Esophagus squamous epithelium (tissue), 5 donors: ENCODE results near the gene SPPL2B. TPM values are rescaled to one million over a fixed set of nuclear protein-coding genes. Genes with fewer than 3 reads are reported as not detected.

Experiments
- DNase-seq: peaks from one replicate; lab custom pipeline; 2025; lab: John Stamatoyannopoulos, UW
- H3K27ac ChIP-seq, 4 donors: fragments of 200-600 bp; sonication (generic); one replicate each; pipeline ENCODE4 v1.5.1; 2016 to 2019; ENCODE audit warnings: mild to moderate bottlenecking in 1 of 4
- H3K27me3 ChIP-seq, 4 donors: fragments of 200-600 bp; sonication (generic); 1 replicate in 3 of 4; 2 replicates in 1 of 4; pipeline versions ENCODE4 v1.5.1 to v1.6.0; 2017 to 2021; ENCODE audit warnings: antibody characterized with exemption in 1 of 4
- H3K36me3 ChIP-seq, 3 donors: fragments of 200-600 bp; sonication (generic); one replicate each; pipeline ENCODE4 v1.5.1; 2016 to 2019
- H3K4me1 ChIP-seq, 3 donors: fragments of 200-600 bp; sonication (generic); one replicate each; pipeline ENCODE4 v1.5.1; 2017 to 2019
- H3K4me3 ChIP-seq, 4 donors: fragments of 200-600 bp; sonication (generic); 1 replicate in 3 of 4; 2 replicates in 1 of 4; pipeline ENCODE4 v1.5.1; 2016 to 2019; ENCODE audit warnings: mild to moderate bottlenecking in 2 of 4, moderate library complexity in 1 of 4
- H3K9me3 ChIP-seq, 3 donors: fragments of 200-600 bp; sonication (generic); one replicate each; pipeline ENCODE4 v1.5.1; 2016 to 2019
- CTCF ChIP-seq, 6 experiments: fragments of 450-650 bp in 4 of 6; fragments of 200-600 bp in 2 of 6; sonication (generic) in 2 of 6; IDR thresholded peaks; one replicate each; pipeline ENCODE4 v1.5.1; 2016 to 2019; ENCODE audit warnings: antibody characterized with exemption in 6 of 6, mild to moderate bottlenecking in 4 of 6, moderate library complexity in 4 of 6
- POLR2A ChIP-seq, 4 donors: fragments of 450-650 bp; IDR thresholded peaks; one replicate each; pipeline ENCODE4 v1.6.1; 2017; ENCODE audit warnings: antibody characterized with exemption in 4 of 4, mild to moderate bottlenecking in 4 of 4, moderate library complexity in 3 of 4
- WGBS, 2 donors: methylation state at CpG; one replicate each; pipeline ENCODE4 v1.1.5; 2018; 5-methylcytosine and 5-hydroxymethylcytosine counted together
- intact Hi-C: fragments of 100-400 bp; cut with DNase I; formaldehyde crosslinking; loops from one replicate; pipeline ENCODE4 v1.15.0; 2022
- total RNA-seq, 4 donors: library from RNA; depleted of rRNA; stranded (reverse); fragments of >200 nt; gene quantifications; one replicate each; pipeline ENCODE4 v1.1.0, GENCODE V29; 2016
- donor health status: DM: yes; HTN: yes; CAD: no.

SPPL2B gene
- total RNA-seq, 4 donors from 2014 or later = 14.7 to 37.7 (median 36.2) TPM

DNA sequence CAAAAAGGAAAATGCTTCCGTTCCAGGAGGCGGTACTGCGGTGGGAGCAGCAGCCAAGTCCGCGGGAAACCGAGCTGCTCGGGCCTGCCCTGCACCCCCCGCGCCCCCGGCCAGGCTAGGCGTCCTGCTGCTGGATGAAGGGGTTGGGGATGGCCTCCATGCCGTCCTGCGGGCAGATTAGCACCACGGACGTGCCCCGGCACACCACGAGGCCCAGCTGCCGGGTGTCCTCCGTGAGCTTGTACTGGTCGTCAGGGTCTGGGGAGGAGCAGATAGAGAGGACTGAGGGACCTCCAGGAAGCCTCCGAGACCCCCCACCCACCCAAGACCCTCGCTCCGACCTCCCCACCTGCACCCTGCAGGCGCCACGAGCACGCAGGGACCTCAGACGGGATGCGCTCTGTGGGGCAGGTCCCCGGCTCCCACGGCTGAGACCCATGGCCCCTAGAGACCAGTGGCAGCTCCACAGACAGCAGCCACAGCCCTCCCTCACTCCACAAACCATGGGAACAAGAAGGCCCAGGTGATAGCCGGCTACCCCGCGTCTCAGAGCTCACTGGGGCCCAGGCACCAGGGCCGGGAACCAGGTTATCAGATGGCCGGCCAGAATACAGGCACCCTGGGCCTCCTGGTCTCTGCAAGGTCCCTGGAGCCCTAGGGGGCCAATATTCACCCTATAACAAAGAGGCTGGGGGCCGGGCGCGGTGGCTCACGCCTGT, 6.8 kb upstream of the SPPL2B start:
- Histone ChIP-seq H3K4me1 (peaks cover 2 to 13% (median 3%) of the 10 kb centered on the region in 3 donors), H3K36me3 (peaks cover 7 to 60% (median 16%) of the 10 kb centered on the region in 3 donors), H3K9me3 (no peaks in the 10 kb centered on the region), H3K27me3 (no peaks in the 10 kb centered on the region), H3K4me3 (no peak overlapping the region), H3K27ac (no peak overlapping the region)
- TF ChIP-seq CTCF (IDR thresholded peaks at IDR 0.05) = no peak
- no peak for TF ChIP-seq POLR2A (IDR thresholded peaks at IDR 0.05)
- no peak for DNase-seq
- intact Hi-C loops = no loop called here
- WGBS, 2 donors = 64 to 86% methylated on average over 2 to 12 of the region's 39 CpGs

DNA sequence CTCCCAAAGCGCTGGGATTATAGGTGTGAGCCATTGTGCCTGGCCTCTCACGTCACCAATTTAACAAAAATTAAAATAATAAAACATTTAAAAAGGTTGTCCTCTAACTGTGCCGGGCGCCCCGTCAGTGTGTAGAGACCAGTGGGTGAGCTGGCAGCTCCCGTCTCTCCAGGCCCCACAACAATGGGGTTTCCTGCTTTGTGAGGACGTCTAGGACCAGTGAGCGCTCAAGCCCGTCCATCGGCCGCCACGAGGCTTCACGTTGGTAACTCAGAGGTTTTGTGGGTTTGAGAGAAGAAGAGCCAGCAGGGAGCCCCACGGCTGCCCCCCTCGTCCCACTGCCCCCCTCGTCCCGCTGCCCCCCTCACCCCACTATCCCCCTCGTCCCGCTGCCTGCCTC, 4.8 kb upstream of the SPPL2B start:
- H3K9me3 ChIP-seq = no peaks in the 10 kb centered on the region
- no peak for DNase-seq
- peaks cover 11 to 26% (median 14%) of the 10 kb centered on the region in 3 donors for H3K4me1 ChIP-seq
- peaks cover 7 to 62% (median 16%) of the 10 kb centered on the region in 3 donors for H3K36me3 ChIP-seq
- no peak overlapping the region for H3K27ac ChIP-seq
- no peak overlapping the region for H3K4me3 ChIP-seq
- intact Hi-C loops = no loop called here
- no peak for TF ChIP-seq CTCF (IDR thresholded peaks at IDR 0.05)
- no peak for TF ChIP-seq POLR2A (IDR thresholded peaks at IDR 0.05)
- 83 to 95% methylated on average over 17 to 19 of the region's 19 CpGs for WGBS, 2 donors
- no peaks in the 10 kb centered on the region for H3K27me3 ChIP-seq

DNA sequence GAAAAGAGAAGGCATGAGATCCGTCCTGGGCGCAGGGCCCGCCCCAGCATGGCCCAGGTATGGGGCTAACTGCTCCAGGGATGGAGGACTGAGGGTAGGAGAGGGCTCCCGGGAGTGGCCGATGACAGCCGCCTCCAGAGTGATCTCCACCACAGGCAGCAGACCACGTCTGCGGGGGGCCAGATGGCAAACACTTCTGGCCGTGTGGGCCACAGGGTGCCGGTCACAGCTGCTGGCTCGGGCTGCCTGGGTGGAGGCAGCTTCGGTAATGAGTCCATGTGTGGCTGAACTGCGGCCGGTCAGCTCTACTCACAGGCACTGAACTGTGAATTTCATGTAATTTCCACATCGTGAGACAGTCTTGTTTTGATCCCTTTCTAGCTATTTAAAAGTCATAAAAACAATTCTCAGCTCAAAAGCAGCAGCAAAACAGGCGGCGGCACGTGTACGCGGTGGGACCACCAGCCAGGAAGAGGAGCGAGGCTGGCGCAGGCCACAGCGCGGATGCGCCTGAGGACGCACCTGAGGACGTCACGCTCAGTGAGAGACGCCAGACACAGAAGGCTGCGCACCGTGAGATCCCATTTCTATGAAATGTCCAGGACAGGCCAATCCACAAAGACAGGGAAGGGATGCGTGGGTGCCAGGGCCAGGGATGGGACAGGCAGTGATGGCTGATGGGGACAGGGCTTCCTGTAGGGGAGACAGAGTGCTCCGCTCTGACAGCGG, 4.1 kb upstream of the SPPL2B start:
- 74 to 90% methylated on average over 19 to 32 of the region's 34 CpGs for WGBS, 2 donors
- Histone ChIP-seq H3K27ac (no peak overlapping the region), H3K36me3 (peaks cover 7 to 62% (median 16%) of the 10 kb centered on the region in 3 donors), H3K9me3 (no peaks in the 10 kb centered on the region), H3K27me3 (no peaks in the 10 kb centered on the region), H3K4me3 (no peak overlapping the region), H3K4me1 (peaks cover 16 to 33% (median 19%) of the 10 kb centered on the region in 3 donors)
- DNase-seq = no peak
- intact Hi-C loops = no loop called here
- TF ChIP-seq POLR2A (IDR thresholded peaks at IDR 0.05) = no peak

GRCh38 chr19:2325281-2326046, 3.0 kb upstream of the SPPL2B start:
- Histone ChIP-seq H3K27ac (no peak overlapping the region), H3K4me3 (no peak overlapping the region), H3K27me3 (no peaks in the 10 kb centered on the region), H3K4me1 (peaks cover 22 to 44% (median 26%) of the 10 kb centered on the region in 3 donors), H3K36me3 (peaks cover 7 to 62% (median 16%) of the 10 kb centered on the region in 3 donors), H3K9me3 (no peaks in the 10 kb centered on the region)
- TF ChIP-seq POLR2A (IDR thresholded peaks at IDR 0.05) (no peak), CTCF (IDR thresholded peaks at IDR 0.05) (no peak)
- 67 to 82% methylated on average over 10 to 12 of the region's 29 CpGs for WGBS, 2 donors
- no peak for DNase-seq
- intact Hi-C loops = loop anchor here (5.0 kb wide), 1 partner anchor 53 kb away; no protein-coding TSS in a partner anchor

DNA sequence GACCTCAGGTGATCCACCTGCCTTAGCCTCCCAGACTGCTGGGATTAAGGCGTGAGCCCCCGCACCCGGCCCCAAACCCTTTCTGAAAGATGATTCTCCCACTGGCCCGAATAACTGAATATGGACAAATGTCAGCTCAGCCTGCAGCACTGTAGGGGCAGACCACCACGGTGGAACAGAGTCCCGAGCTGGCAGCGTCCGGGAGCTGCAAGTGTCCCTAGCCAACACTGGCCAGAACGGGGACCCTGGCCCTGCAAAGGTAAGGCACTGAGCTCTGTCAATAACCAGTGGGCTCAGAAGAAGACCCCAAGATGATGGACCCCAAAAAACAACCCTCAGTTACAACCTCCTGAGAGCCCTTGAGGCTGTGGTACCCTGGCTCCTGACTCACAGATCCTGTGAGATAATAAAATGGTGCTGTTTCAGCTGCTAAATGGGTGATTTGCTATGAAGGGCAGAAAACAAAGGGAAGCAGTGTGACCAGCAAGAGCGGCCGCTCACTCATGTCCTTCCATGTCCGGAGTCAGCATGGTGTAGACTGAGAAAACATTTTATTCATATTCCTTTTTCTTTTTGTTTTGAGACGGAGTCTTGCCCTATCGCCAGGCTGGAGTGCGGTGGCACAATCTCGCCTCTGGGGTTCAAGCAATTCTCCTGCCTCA, 1.7 kb upstream of the SPPL2B start:
- 88 to 89% methylated on average over 8 to 10 of the region's 16 CpGs for WGBS, 2 donors
- Histone ChIP-seq H3K36me3 (peaks cover 7 to 49% (median 16%) of the 10 kb centered on the region in 3 donors), H3K9me3 (no peaks in the 10 kb centered on the region), H3K4me1 (peaks cover 22 to 57% (median 37%) of the 10 kb centered on the region in 3 donors), H3K4me3 (peak overlapping the region in 2 of 4 donors; percentile 81 to 94), H3K27ac (peak overlapping the region in 3 of 4 donors; percentile 83 to 91 (median 83)), H3K27me3 (no peaks in the 10 kb centered on the region)
- TF ChIP-seq POLR2A (IDR thresholded peaks at IDR 0.05) = no peak
- no peak for TF ChIP-seq CTCF (IDR thresholded peaks at IDR 0.05)
- intact Hi-C loops = loop anchor here (5.0 kb wide), 1 partner anchor 55 kb away; no protein-coding TSS in a partner anchor
- DNase-seq = no peak
